Caco-2 (cell line): ENCODE results near the gene SLC6A7. TPM values are rescaled to one million over a fixed set of nuclear protein-coding genes. Genes with fewer than 3 reads are reported as not detected.

Experiments used
- BruUV-seq: library from RNA; stranded (reverse); fragments of 400-500 nt; replicated peaks from 2 replicates; lab custom pipeline; 2021; lab: Mats Ljungman, UMichigan
- CTCF ChIA-PET: fragments of 300-600 bp; sonication (Branson Sonifier 250); formaldehyde crosslinking; loops from one replicate; lab custom pipeline; 2022; ENCODE audit warnings: antibody characterized with exemption; lab: Charles Lee
- POLR2A ChIA-PET: fragments of 300-600 bp; sonication (Branson Sonifier 250); formaldehyde crosslinking; loops from one replicate; lab custom pipeline; 2022; ENCODE audit warnings: antibody characterized with exemption; lab: Charles Lee
- DNase-seq, 2 experiments: peaks; one replicate each; pipeline versions ENCODE4 v3.0.0 to v3.0.0-alpha.2; 2020 to 2022
- H3K27me3 ChIP-seq: replicated peaks from 2 replicates; pipeline ENCODE4 v1.6.0; 2011; ENCODE audit warnings: low read length; ENCODE audit not compliant: control insufficient read depth, insufficient read depth
- H3K36me3 ChIP-seq: 2 replicates; pipeline ENCODE4 v1.5.1; 2011; ENCODE audit warnings: low read length; ENCODE audit not compliant: control insufficient read depth, insufficient read depth
- H3K4me1 ChIP-seq: fragments of 250-450 bp; sonication (Bioruptor Pico); 2 replicates; pipeline ENCODE4 v1.5.1; 2020; ENCODE audit warnings: mild to moderate bottlenecking
- H3K4me3 ChIP-seq: 2 replicates; pipeline ENCODE4 v1.5.1; 2011; ENCODE audit warnings: low read depth, mild to moderate bottlenecking, control low read depth, low read length
- H3K9me3 ChIP-seq: fragments of 250-450 bp; sonication (Bioruptor Pico); 2 replicates; pipeline ENCODE4 v1.5.1; 2020; ENCODE audit warnings: mild to moderate bottlenecking, moderate library complexity
- H3K27ac Mint-ChIP-seq: one replicate; pipeline ENCODE4 v1.8.0; 2022; ENCODE audit warnings: mixed read lengths; ENCODE audit not compliant: unreplicated experiment
- H3K27me3 Mint-ChIP-seq: one replicate; pipeline ENCODE4 v1.8.0; 2022; ENCODE audit warnings: mixed read lengths; ENCODE audit not compliant: insufficient read depth, unreplicated experiment
- H3K36me3 Mint-ChIP-seq: one replicate; pipeline ENCODE4 v1.8.0; 2022; ENCODE audit warnings: mild to moderate bottlenecking, mixed read lengths; ENCODE audit not compliant: insufficient read depth, unreplicated experiment
- H3K4me1 Mint-ChIP-seq: one replicate; pipeline ENCODE4 v1.8.0; 2022; ENCODE audit warnings: low read depth, mixed read lengths; ENCODE audit not compliant: unreplicated experiment
- H3K4me3 Mint-ChIP-seq: one replicate; pipeline ENCODE4 v1.8.0; 2022; ENCODE audit warnings: mild to moderate bottlenecking, moderate library complexity, mixed read lengths; ENCODE audit not compliant: unreplicated experiment
- H3K9me3 Mint-ChIP-seq: one replicate; pipeline ENCODE4 v1.8.0; 2022; ENCODE audit warnings: mixed read lengths; ENCODE audit not compliant: unreplicated experiment
- intact Hi-C: fragments of 100-400 bp; cut with micrococcal nuclease; formaldehyde crosslinking; loops from one replicate; pipeline ENCODE4 v1.10.0; 2022; ENCODE audit not compliant: unreplicated experiment
- total RNA-seq: library from RNA; stranded (reverse); gene quantifications from 2 replicates; pipeline ENCODE4 v1.2.3, GENCODE V29; 2022
- TF ChIP-seq, protein P1 (sequence below), 2 experiments: fragments of 200-600 bp in 1 of 2; IDR thresholded peaks; 1 replicate in 1 of 2; 2 replicates in 1 of 2; pipeline versions ENCODE4 v1.5.1 to v1.8.0; 2011 to 2022; ENCODE audit warnings: antibody characterized with exemption in 1 of 2, control low read depth in 1 of 2, inconsistent platforms in 1 of 2, low read depth in 1 of 2, low read length in 1 of 2, mild to moderate bottlenecking in 1 of 2, moderate library complexity in 1 of 2; ENCODE audit not compliant: insufficient read depth in 1 of 2, severe bottlenecking in 1 of 2, unreplicated experiment in 1 of 2

Gene SLC6A7
- total RNA-seq, 1 experiment from 2014 or later, result not detected

DNA sequence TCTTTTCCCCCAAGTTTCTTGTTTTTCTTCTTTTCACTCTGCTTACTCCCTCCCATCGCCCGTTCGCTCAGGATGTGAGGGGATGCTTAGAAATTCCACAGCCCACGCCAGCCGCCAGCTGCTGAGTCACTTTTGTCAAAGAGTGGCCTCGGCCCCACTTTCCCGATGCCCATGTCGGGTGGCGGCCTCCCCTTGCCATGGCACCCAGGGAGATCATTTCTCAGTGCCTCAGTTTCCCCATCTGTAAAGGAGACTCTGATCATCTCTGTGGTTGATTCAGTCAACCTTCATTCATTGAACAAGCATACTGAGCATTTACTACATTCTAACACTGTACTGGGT, 33.9 kb upstream of the SLC6A7 start:
- ChIA-PET CTCF (no interaction called here), POLR2A (no interaction called here)
- H3K27me3 ChIP-seq, result no peaks in the 10 kb centered on the region
- Mint-ChIP-seq H3K27ac (peak overlapping the region; percentile 32), H3K4me3 (no peak overlapping the region), H3K9me3 (no peaks in the 10 kb centered on the region), H3K36me3 (no peaks in the 10 kb centered on the region), H3K27me3 (no peaks in the 10 kb centered on the region), H3K4me1 (peaks cover 18% of the 10 kb centered on the region)
- 0 out of 2 replicates have a peak, but pooled peaks cover 2% of the 10 kb centered on the region for H3K4me1 ChIP-seq
- intact Hi-C loops, result no loop called here
- H3K36me3 ChIP-seq, result no peaks in the 10 kb centered on the region
- no peak overlapping the region for H3K4me3 ChIP-seq
- no peak for DNase-seq
- H3K9me3 ChIP-seq, result no peaks in the 10 kb centered on the region
- TF ChIP-seq, protein P1, sequence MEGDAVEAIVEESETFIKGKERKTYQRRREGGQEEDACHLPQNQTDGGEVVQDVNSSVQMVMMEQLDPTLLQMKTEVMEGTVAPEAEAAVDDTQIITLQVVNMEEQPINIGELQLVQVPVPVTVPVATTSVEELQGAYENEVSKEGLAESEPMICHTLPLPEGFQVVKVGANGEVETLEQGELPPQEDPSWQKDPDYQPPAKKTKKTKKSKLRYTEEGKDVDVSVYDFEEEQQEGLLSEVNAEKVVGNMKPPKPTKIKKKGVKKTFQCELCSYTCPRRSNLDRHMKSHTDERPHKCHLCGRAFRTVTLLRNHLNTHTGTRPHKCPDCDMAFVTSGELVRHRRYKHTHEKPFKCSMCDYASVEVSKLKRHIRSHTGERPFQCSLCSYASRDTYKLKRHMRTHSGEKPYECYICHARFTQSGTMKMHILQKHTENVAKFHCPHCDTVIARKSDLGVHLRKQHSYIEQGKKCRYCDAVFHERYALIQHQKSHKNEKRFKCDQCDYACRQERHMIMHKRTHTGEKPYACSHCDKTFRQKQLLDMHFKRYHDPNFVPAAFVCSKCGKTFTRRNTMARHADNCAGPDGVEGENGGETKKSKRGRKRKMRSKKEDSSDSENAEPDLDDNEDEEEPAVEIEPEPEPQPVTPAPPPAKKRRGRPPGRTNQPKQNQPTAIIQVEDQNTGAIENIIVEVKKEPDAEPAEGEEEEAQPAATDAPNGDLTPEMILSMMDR (IDR thresholded peaks at IDR 0.05; ENCODE audit: insufficient read depth in 1 of 2, low read depth in 1 of 2, low read length in 1 of 2, severe bottlenecking in 1 of 2, unreplicated experiment in 1 of 2), result no peak
- BruUV-seq, result no TSS peak

DNA sequence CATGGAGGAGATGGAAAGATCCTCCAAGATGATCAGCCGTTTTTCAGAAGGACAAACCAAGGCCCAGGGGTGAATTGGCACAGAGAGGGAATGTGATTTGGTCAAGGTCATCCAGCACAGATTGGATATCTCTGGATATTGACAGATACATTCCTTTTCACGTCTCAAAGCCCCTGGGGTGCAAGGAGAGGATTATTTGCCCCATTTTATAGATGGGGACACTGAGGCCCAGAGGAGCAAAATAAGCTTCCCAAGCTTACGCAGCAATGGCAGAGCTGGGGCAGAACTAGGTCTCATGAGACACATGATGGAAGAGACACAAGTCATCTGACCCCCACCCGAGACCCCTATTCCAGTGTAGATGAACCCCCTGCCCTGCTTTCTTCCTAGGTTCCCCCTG, 33.3 kb upstream of the SLC6A7 start:
- DNase-seq, result no peak
- Histone ChIP-seq H3K27me3 (no peaks in the 10 kb centered on the region), H3K4me1 (peaks cover 7% of the 10 kb centered on the region), H3K4me3 (no peak overlapping the region), H3K9me3 (no peaks in the 10 kb centered on the region), H3K36me3 (no peaks in the 10 kb centered on the region)
- ChIA-PET CTCF (no interaction called here), POLR2A (no interaction called here)
- H3K4me3 Mint-ChIP-seq, result no peak overlapping the region
- intact Hi-C loops, result no loop called here
- no peaks in the 10 kb centered on the region for H3K27me3 Mint-ChIP-seq
- peaks cover 23% of the 10 kb centered on the region for H3K4me1 Mint-ChIP-seq
- no peaks in the 10 kb centered on the region for H3K9me3 Mint-ChIP-seq
- TF ChIP-seq, protein P1 (IDR thresholded peaks at IDR 0.05; ENCODE audit: insufficient read depth in 1 of 2, low read depth in 1 of 2, low read length in 1 of 2, severe bottlenecking in 1 of 2, unreplicated experiment in 1 of 2), result no peak
- no peak overlapping the region for H3K27ac Mint-ChIP-seq
- H3K36me3 Mint-ChIP-seq, result no peaks in the 10 kb centered on the region
- BruUV-seq, result no TSS peak

DNA sequence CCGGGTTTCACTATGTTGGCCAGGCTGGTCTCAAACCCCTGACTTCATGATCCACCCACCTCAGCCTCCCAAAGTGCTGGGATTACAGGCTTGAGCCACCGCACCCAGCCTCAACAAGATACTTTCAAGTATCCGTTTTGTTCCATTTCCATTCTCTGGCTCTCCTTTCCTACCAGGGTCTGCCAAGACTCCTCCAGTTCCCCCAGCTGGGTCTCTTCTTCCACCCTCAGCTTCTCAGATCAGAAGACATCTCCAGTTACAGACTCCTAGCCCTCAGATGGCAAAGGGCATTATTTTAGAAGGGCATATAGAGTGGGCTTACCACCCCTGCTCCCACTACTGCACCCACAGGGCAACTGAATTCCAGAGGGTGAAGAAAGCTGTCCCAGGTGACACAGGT, 32.7 kb upstream of the SLC6A7 start:
- H3K36me3 Mint-ChIP-seq, result peaks cover 6% of the 10 kb centered on the region
- H3K4me1 ChIP-seq, result peaks cover 13% of the 10 kb centered on the region
- ChIA-PET CTCF (interaction anchor here (0.6 kb wide), 1 partner anchor 55 kb away, joined by 4 read pairs; no protein-coding TSS in a partner anchor), POLR2A (no interaction called here)
- no peaks in the 10 kb centered on the region for H3K9me3 ChIP-seq
- H3K9me3 Mint-ChIP-seq, result no peaks in the 10 kb centered on the region
- DNase-seq, result no peak
- H3K27me3 ChIP-seq, result no peaks in the 10 kb centered on the region
- intact Hi-C loops, result no loop called here
- no peak overlapping the region for H3K27ac Mint-ChIP-seq
- no TSS peak for BruUV-seq
- no peak overlapping the region for H3K4me3 Mint-ChIP-seq
- no peak overlapping the region for H3K4me3 ChIP-seq
- no peaks in the 10 kb centered on the region for H3K36me3 ChIP-seq
- TF ChIP-seq, protein P1 (IDR thresholded peaks at IDR 0.05; ENCODE audit: insufficient read depth in 1 of 2, low read depth in 1 of 2, low read length in 1 of 2, severe bottlenecking in 1 of 2, unreplicated experiment in 1 of 2), result no peak
- peaks cover 29% of the 10 kb centered on the region for H3K4me1 Mint-ChIP-seq
- no peaks in the 10 kb centered on the region for H3K27me3 Mint-ChIP-seq
